Tibial artery (tissue), 4 donors: ENCODE data around the gene MXI1.

Experiments used
- DNase-seq, 2 donors: peaks; one replicate each; pipeline ENCODE4 v3.0.0-alpha.2; 2019
- H3K27ac ChIP-seq, 2 donors: fragments of 200-600 bp; sonication (generic) in 1 of 2; 1 replicate in 1 of 2; 2 replicates in 1 of 2; pipeline ENCODE4 v1.5.1; 2018 to 2019; ENCODE audit warnings: mild to moderate bottlenecking in 1 of 2
- H3K27me3 ChIP-seq, 2 donors: fragments of 200-600 bp; sonication (generic) in 1 of 2; one replicate each; pipeline versions ENCODE4 v1.5.1 to v1.6.0; 2016 to 2019
- H3K36me3 ChIP-seq, 3 donors: fragments of 200-600 bp; sonication (generic) in 2 of 3; one replicate each; pipeline ENCODE4 v1.5.1; 2016 to 2019; ENCODE audit warnings: mild to moderate bottlenecking in 2 of 3
- H3K4me1 ChIP-seq, 4 donors: fragments of 200-600 bp; sonication (generic) in 2 of 4; 1 replicate in 3 of 4; 2 replicates in 1 of 4; pipeline ENCODE4 v1.5.1; 2016 to 2019
- H3K4me3 ChIP-seq, 2 donors: fragments of 200-600 bp; sonication (generic) in 1 of 2; 1 replicate in 1 of 2; 2 replicates in 1 of 2; pipeline ENCODE4 v1.5.1; 2018 to 2019; ENCODE audit warnings: mild to moderate bottlenecking in 2 of 2
- H3K9me3 ChIP-seq, 3 donors: fragments of 200-600 bp; sonication (generic) in 1 of 3; one replicate each; pipeline ENCODE4 v1.5.1; 2016 to 2019
- CTCF ChIP-seq, 2 experiments: fragments of 200-600 bp in 1 of 2; fragments of 450-650 bp in 1 of 2; IDR thresholded peaks; one replicate each; pipeline ENCODE4 v1.5.1; 2017 to 2019; ENCODE audit warnings: antibody characterized with exemption in 2 of 2, mild to moderate bottlenecking in 1 of 2, moderate library complexity in 1 of 2
- intact Hi-C: fragments of 100-400 bp; cut with DNase I; formaldehyde crosslinking; loops from one replicate; pipeline ENCODE4 v1.15.0; 2023; ENCODE audit warnings: low total_unique reads

The MXI1 gene

GRCh38 chr10:110163192-110163773, 44.1 kb upstream of the MXI1 start:
- H3K9me3 ChIP-seq: no peaks in the 10 kb centered on the region
- no peak for TF ChIP-seq CTCF (IDR thresholded peaks at IDR 0.05)
- intact Hi-C loops: no loop called here
- peaks cover 0 to 56% of the 10 kb centered on the region in 2 donors for H3K27me3 ChIP-seq
- no peak overlapping the region for H3K27ac ChIP-seq
- peaks cover 0 to 5% (median 2%) of the 10 kb centered on the region in 4 donors for H3K4me1 ChIP-seq
- no peaks in the 10 kb centered on the region for H3K36me3 ChIP-seq
- H3K4me3 ChIP-seq: no peak overlapping the region
- no peak for DNase-seq

- intact Hi-C loops: no loop called here
- H3K4me3 ChIP-seq: no peak overlapping the region
- H3K27ac ChIP-seq: no peak overlapping the region
- TF ChIP-seq CTCF (IDR thresholded peaks at IDR 0.05): no peak
- peaks cover 0 to 62% of the 10 kb centered on the region in 2 donors for H3K27me3 ChIP-seq
- H3K4me1 ChIP-seq: peaks cover 0 to 11% (median 5%) of the 10 kb centered on the region in 4 donors
- no peaks in the 10 kb centered on the region for H3K9me3 ChIP-seq
- DNase-seq: no peak
- H3K36me3 ChIP-seq: no peaks in the 10 kb centered on the region
Observed at GRCh38 chr10:110163841-110164240, 43.6 kb upstream of the MXI1 start.

- Histone ChIP-seq H3K27ac (no peak overlapping the region), H3K4me1 (peaks cover 0 to 14% (median 5%) of the 10 kb centered on the region in 4 donors), H3K9me3 (no peaks in the 10 kb centered on the region), H3K4me3 (no peak overlapping the region), H3K36me3 (no peaks in the 10 kb centered on the region), H3K27me3 (peaks cover 0 to 66% of the 10 kb centered on the region in 2 donors)
- intact Hi-C loops: no loop called here
- TF ChIP-seq CTCF (IDR thresholded peaks at IDR 0.05): no peak
- no peak for DNase-seq
Observed at GRCh38 chr10:110165239-110165638, 42.2 kb upstream of the MXI1 start.

DNA sequence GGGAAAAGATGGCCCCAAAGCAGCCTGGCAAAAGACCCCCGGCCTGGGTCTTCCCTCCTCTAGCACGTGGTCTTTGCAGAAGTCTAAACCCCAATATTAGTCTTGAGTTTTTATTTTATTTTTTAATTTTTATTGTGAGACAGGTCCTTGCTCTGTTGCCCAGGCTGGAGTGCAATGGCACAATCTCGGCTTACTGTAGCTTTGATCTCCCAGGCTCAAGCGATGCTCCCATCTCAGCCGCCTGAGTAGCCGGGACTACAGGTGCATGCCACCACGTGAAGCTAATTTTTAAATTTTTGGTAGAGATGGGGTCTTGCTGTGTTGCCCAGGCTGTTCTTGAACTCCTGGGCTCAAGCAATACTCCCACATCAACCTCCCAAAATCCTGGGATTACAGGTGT, 40.3 kb upstream of the MXI1 start:
- DNase-seq: no peak
- H3K27ac ChIP-seq: no peak overlapping the region
- no peaks in the 10 kb centered on the region for H3K36me3 ChIP-seq
- intact Hi-C loops: no loop called here
- TF ChIP-seq CTCF (IDR thresholded peaks at IDR 0.05): no peak
- no peak overlapping the region for H3K4me3 ChIP-seq
- peaks cover 0 to 67% of the 10 kb centered on the region in 2 donors for H3K27me3 ChIP-seq
- H3K4me1 ChIP-seq: peaks cover 0 to 17% (median 5%) of the 10 kb centered on the region in 4 donors
- H3K9me3 ChIP-seq: no peaks in the 10 kb centered on the region

GRCh38 chr10:110168601-110169481, 38.6 kb upstream of the MXI1 start:
- Histone ChIP-seq H3K27ac (no peak overlapping the region), H3K4me3 (no peak overlapping the region), H3K4me1 (peaks cover 0 to 17% (median 5%) of the 10 kb centered on the region in 4 donors), H3K36me3 (no peaks in the 10 kb centered on the region), H3K9me3 (no peaks in the 10 kb centered on the region), H3K27me3 (peaks cover 0 to 65% of the 10 kb centered on the region in 2 donors)
- intact Hi-C loops: no loop called here
- DNase-seq: no peak
- no peak for TF ChIP-seq CTCF (IDR thresholded peaks at IDR 0.05)
